Stimulated activated CD4-positive, alpha-beta T cell treated with anti-CD3 and anti-CD28 coated beads, Interleukin-15, amount 100 ng/mL, for 24 hours (primary cell): ENCODE data around the gene THOC1.
"Not testable (repeated sequence)": the region's sequence is repeated elsewhere in the genome, so short reads cannot be mapped to it uniquely, and the experiment has no call there.

ENCODE experiments used
- DNase-seq: peaks from one replicate; pipeline ENCODE4 v3.0.0-alpha.2; 2020

Gene THOC1

GRCh38 chr18:267688-268552 is at the start of gene THOC1:
TSS of gene THOC1 (minus strand) at chr18:268047. CDS start at chr18:268019, 28 bp downstream.
- peak; percentile 97 for DNase-seq

- DNase-seq = no peak
Observed at GRCh38 chr18:317618-318017, 49.8 kb upstream of the THOC1 start.

GRCh38 chr18:316393-316792 is 48.5 kb upstream of the THOC1 start:
- no peak for DNase-seq

- no peak for DNase-seq
Observed at GRCh38 chr18:313931-314330, 46.1 kb upstream of the THOC1 start.

- DNase-seq = no peak
Observed at GRCh38 chr18:312415-312814, 44.6 kb upstream of the THOC1 start.

- no peak for DNase-seq
Observed at GRCh38 chr18:310042-310441, 42.2 kb upstream of the THOC1 start.

GRCh38 chr18:308086-308485 is 40.2 kb upstream of the THOC1 start:
- DNase-seq = not testable (repeated sequence)

GRCh38 chr18:306608-307255 is 38.9 kb upstream of the THOC1 start:
- no peak for DNase-seq

- DNase-seq = no peak
Observed at GRCh38 chr18:305003-305501, 37.2 kb upstream of the THOC1 start.

GRCh38 chr18:303607-304006 is 35.8 kb upstream of the THOC1 start:
- no peak for DNase-seq

- DNase-seq = no peak
Observed at GRCh38 chr18:303011-303410, 35.2 kb upstream of the THOC1 start.

- DNase-seq = no peak
Observed at GRCh38 chr18:302097-302496, 34.2 kb upstream of the THOC1 start.

GRCh38 chr18:297936-298335 is 30.1 kb upstream of the THOC1 start:
- DNase-seq = no peak

- DNase-seq = no peak
Observed at GRCh38 chr18:295756-296490, 28.1 kb upstream of the THOC1 start.

- DNase-seq = no peak
Observed at GRCh38 chr18:294566-294965, 26.7 kb upstream of the THOC1 start.

GRCh38 chr18:293536-293935 is 25.7 kb upstream of the THOC1 start:
- no peak for DNase-seq

- no peak for DNase-seq
Observed at GRCh38 chr18:292271-292670, 24.4 kb upstream of the THOC1 start.

- not testable (repeated sequence) for DNase-seq
Observed at GRCh38 chr18:289970-290369, 22.1 kb upstream of the THOC1 start.

GRCh38 chr18:289026-289425 is 21.2 kb upstream of the THOC1 start:
- DNase-seq = no peak

- DNase-seq = no peak
Observed at GRCh38 chr18:286515-287310, 18.9 kb upstream of the THOC1 start.

- no peak for DNase-seq
Observed at GRCh38 chr18:285817-286216, 18.0 kb upstream of the THOC1 start.

GRCh38 chr18:275486-275885 is 7.6 kb upstream of the THOC1 start:
- no peak for DNase-seq

GRCh38 chr18:274313-274712 is 6.5 kb upstream of the THOC1 start:
- no peak for DNase-seq
